HG03196 (cell line): Measurements from ENCODE around the gene ADCYAP1R1.

Experiments used
- ATAC-seq: cut with Tn5 transposase; IDR thresholded peaks from one replicate; pipeline ENCODE4 v1.9.1; 2021; ENCODE audit not compliant: unreplicated experiment

Gene ADCYAP1R1

GRCh38 chr7:31036924-31037323 is 15.2 kb upstream of the ADCYAP1R1 start:
- no peak for ATAC-seq

DNA sequence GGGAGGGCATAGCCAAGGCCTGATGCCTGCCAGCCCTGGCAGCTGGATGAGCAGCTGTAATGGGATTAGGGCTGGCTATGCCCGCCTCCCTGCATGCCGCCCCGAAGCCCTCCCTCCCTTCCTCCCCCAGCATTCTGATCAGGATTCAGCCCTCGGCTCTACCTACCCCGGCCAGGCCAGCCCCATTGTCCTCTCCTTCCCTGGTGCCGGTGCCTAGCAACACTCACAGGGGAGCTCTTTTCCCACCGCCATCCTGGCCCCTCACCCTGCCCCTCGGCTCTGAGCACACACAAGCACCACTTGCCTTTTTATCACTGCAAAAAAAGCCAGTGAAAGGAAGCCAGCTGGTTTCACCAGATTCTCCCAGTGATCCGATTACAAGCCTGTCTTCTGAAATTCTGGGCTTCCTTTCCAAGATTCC is 9.0 kb upstream of the ADCYAP1R1 start:
- no peak for ATAC-seq

GRCh38 chr7:31044529-31044928 is 7.6 kb upstream of the ADCYAP1R1 start:
- no peak for ATAC-seq

DNA sequence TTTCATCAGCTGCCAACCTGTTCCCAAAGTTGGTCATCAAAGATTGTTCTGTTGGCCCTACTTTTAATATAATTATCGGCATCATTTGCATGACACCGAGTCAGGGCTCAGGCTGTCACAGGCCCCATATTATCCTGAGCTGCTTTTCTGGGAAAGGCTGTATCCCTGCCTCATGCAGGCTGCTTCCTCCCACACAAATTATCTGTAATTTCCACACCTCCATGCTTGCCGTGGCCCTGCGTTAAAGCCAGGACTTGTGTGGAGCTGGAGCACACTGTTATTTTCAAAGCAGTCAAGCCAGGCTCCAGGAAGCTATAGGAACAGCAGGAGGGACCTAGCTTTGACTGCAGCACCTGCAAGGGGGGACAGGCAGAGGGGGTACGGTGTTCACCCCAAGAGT is 5.4 kb upstream of the ADCYAP1R1 start:
- ATAC-seq = no peak

- no peak for ATAC-seq
Measured at GRCh38 chr7:31047313-31048146, 4.6 kb upstream of the ADCYAP1R1 start.

DNA sequence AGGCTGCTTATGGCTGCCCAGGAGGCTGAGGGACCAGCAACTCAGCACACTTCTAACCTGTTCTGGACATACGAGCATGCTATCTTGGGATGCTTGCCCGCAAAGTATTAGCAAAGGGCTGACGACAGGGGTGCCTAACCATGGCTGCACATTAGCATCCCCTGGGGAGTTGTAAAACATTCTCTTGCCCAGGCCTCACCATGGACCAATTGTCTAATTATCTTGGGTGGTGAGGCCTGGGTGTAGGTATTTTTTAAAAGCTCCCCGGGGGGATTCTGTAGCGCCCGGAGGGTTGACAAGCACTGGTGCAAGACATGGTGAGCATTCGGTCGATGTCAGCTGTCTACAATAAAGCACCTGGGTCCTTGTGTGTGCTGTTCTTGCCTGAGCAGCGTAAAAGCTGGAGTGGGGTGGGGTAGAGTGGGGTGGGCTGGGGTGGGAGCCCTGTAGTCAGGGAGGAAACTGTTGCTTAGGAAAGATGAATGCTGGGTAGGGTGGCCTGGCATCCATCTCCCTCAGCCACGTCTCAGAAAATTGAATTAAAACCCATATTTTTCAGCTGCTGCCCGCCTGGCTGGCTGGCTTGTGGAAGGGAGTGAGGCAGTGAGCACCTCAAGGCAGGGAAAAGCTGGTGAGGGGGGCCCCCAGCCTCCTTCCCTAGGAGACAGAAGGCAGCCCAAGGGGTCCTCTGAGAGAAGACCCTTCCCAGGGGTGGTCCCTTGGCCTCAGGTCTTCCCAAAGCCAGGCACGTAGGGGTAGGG is 2.9 kb upstream of the ADCYAP1R1 start:
- ATAC-seq = no peak

GRCh38 chr7:31052487-31052840 is 356 bp downstream of the ADCYAP1R1 start:
- ATAC-seq = no peak

DNA sequence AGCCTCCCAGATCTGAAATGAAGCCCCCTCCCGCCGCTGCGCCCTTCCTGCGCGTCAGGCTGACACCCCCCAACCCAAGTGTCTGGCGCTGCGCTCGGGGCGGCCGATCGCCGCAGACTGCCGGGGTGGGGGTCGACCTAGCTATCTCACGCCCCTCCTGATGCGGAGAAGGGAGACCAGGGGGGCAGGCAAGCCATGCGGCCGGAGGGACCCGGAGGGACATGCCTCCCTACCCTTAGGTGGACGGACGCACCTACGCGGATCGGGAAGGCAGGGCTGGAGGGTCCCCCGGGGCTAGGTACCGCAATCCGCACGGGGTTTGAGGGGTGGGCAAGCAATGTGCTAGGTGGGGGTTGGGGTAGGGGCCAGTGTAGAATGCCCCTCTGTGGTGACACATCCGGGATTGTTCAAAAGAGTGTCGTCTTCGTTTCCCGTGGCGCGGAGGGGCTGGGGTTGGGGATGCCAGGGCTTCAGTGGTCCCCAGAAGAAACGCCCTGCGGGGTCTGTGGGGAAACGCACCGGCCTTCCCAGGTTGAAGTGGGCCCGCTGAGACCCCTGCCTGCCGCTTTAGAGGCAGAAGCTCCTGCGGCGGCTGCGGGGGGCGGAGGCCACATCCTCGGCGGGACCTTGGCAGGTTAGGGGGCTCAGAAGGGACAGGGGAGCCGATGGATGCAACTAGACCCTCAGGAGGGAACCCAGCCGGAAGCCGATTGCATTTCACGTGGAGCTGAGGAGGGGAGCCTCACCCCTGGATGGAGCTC is 913 bp downstream of the ADCYAP1R1 start:
- ATAC-seq = no peak

DNA sequence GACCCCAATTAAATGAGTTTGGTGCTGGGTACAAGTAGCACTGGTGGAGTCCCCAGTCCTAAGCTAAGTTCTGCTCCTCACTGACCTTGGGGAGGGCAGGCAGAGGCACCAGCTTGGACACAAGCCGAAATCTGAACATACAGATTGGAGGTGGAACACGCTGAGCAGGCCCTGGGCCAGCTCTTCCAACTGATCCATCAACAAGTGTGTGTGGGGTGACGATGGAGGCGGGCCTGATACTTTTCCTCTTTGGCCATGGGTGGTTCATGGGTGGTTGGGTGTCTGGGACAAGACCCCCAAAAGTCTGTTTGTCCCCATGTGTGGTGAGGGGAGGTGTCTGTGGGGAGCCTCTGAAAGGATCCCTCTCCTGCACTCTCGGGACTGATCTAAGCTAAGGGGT is 1.9 kb downstream of the ADCYAP1R1 start:
- ATAC-seq = no peak

- ATAC-seq = no peak
Measured at GRCh38 chr7:31054608-31055278, 2.6 kb downstream of the ADCYAP1R1 start.

GRCh38 chr7:31055471-31055870 is 3.4 kb downstream of the ADCYAP1R1 start:
- ATAC-seq = no peak

DNA sequence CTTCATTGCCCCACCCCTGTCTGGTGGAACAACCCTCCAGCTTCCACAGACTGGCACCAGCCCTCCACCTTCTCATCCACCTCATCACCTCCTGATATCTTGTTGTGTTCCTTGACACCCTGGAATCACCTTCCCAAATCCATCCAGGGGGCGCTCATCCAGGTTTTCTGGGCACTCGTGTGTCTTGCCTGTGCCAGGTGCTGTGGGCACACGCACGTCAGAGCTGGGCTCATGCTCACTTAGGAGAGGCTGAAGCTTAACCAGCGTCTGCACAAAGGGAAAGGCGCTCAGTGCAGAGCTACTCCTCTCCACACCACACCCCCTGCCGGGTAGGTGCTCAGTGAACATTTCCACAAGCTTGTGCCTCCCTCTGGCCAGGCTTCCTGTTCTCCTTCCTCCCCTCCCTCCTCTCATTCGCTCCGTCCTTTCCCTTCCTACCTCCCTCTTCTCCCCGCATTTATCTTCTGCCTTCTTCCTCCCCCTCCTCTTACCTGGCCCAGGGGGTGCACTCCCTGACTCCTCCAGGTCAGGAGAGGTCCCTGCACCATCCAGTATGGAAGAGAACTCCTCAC is 4.8 kb downstream of the ADCYAP1R1 start:
- ATAC-seq = no peak

- no peak for ATAC-seq
Measured at GRCh38 chr7:31058122-31058521, 6.0 kb downstream of the ADCYAP1R1 start.

DNA sequence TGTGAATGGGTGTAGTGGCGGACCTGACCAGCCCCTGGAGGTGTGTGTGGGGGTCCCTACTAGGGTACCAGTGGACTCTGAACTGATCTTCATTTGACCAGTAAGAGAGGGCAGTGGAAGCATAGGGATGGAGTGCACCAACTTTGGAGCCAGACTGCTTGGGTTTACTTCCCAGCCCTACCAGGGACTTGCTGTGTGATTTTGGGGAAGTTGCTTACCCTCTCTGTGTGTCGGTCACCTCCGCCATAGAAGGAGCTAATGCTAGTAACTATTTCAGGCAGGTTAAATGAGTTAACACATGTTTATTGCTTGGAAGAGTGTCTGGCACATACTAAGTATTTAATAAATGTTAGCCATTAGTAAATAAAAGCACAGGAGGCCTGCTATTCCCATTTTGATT is 6.6 kb downstream of the ADCYAP1R1 start:
- no peak for ATAC-seq

DNA sequence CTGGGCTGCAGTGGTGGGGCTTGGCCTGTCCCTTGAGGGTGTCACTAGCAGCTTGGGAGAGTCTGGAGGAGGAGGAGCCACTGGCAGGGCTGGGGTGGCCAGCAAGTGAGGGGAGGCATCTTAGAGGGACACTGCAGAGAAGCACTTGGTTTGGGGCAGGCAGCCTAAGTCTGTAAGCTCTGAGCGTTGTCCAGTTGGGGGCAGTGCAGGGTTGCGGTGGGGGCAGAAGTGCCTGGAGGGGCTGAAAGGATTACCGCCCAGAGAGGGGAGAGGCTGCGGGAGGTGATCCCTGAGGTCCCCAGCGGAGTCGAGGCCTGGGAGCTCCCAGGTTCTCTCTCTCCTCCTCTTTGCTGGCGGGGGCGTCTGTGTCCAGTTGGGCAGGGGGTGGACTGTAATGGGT is 7.4 kb downstream of the ADCYAP1R1 start:
- ATAC-seq = no peak

GRCh38 chr7:31061185-31061584 is 9.1 kb downstream of the ADCYAP1R1 start:
- ATAC-seq = no peak

DNA sequence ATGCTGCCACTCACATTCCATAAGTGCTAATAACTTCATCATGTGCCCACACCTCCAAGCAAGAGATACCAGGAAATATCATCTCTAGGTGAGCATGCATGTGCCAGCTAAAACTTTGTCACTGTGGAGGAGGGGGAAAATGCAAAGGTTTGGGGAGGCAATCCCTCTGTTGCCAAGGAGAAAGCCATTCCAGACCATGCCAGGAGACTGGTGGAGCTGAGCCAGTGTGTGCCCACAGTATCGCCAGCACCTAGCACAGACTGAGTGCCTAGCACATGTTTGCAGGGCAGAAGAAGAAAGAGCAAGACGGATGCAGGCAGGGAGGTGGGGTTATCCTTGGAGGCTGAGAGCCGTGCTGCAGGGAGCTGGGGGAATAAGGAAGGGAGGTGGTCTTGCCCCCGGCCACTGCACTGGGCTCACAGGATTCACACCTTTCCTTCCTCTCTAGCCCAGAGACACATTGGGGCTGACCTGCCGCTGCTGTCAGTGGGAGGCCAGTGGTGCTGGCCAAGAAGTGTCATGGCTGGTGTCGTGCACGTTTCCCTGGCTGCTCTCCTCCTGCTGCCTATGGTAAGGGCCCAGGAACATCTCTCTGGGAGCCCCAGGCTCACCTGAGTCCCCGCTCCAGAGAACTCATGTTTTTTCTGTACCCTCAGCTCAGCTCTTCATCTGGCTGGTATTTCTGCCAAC is 10.8 kb downstream of the ADCYAP1R1 start:
- no peak for ATAC-seq

- no peak for ATAC-seq
Measured at GRCh38 chr7:31065021-31065593, 13.0 kb downstream of the ADCYAP1R1 start.

DNA sequence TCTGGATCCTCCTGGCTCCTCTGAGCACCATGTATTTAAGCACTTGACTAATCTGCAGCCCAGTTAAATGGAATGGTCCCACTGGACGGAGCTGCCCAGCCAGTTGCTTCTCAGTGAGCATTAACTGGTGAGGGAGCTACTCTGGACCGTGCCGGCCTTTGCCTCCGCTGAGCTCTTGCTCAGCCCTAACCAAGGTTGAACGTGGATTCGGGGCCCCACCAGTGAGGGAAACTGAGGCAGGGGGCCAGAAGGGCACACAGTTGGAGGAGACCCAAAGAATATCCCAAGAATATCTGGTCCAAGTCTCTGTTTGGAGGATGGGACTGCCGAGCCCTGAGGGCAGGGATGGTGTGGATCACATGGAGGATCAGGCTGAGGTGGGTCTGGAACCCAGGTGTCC is 13.7 kb downstream of the ADCYAP1R1 start:
- no peak for ATAC-seq
